ENCODE results near the gene CENPP.

DNA sequence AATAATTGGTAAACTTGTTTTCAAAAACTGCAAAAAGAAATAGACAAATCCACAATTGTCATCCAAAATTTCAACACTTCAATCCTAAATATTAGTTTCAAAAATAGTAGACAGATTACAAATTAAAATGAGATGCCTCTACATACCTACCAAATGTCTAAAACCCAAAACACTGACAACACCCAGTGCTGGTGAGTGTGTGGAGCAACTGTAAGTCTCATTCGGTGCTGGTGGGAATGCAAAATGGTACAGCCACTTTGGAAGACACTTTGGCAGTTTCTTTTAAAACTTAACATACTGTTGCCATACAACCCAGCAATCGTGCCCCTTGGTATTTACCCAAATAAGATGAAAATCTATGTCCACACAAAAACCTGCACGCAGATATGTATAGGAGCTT, 203.4 kb downstream of the CENPP start:
- no peak for TF ChIP-seq PKNOX1 (IDR thresholded peaks at IDR 0.05)
- TF ChIP-seq BHLHE40 (IDR thresholded peaks at IDR 0.05; ENCODE audit: borderline replicate concordance) = no peak
- no peak for TF ChIP-seq SP1 (IDR thresholded peaks at IDR 0.05)
- TF ChIP-seq FOXA1 (IDR thresholded peaks at IDR 0.05) = no peak
- TF ChIP-seq TARDBP (IDR thresholded peaks at IDR 0.05) = no peak
- no peak for TF ChIP-seq NFRKB (IDR thresholded peaks at IDR 0.05)
- no peak for TF ChIP-seq SUZ12 (IDR thresholded peaks at IDR 0.05)
- TF ChIP-seq ELF4 (IDR thresholded peaks at IDR 0.05) = no peak
- TF ChIP-seq FOXK2 (IDR thresholded peaks at IDR 0.05) = no peak
